GM18526 (cell line): ENCODE data around the gene PARVG.

Source experiments
- POLR2A ChIP-seq: IDR thresholded peaks from 3 replicates; pipeline ENCODE4 v1.6.1; 2011; ENCODE audit not compliant: insufficient read length; ENCODE audit errors: extremely low read depth

PARVG gene

DNA sequence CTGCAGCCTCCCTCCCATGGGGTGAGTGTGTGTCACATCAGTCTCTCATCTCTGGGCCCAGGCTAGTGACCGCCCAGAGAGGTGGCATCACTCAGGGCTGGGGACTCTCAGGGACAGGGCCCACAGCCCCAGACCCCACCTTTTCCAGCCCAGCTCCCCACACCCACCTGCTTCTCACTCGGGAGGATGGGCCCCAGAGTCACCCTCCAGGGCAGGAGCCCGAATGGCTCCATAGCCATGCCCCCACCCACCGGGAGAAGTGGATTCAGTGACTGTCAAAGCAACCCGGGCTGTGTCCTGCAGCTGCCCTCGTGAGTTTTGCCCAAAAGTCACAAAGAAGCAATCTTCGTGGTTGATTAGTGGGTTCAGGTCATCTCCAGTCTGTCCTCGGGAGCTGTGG, 26.0 kb downstream of the PARVG start:
- TF ChIP-seq POLR2A, result no peak

- TF ChIP-seq POLR2A, result no peak
Measured at GRCh38 chr22:44207173-44207980, 26.7 kb downstream of the PARVG start.

- TF ChIP-seq POLR2A, result no peak
Measured at GRCh38 chr22:44207981-44208317, 27.2 kb downstream of the PARVG start.

- no peak for TF ChIP-seq POLR2A
Measured at GRCh38 chr22:44209343-44209742, 28.6 kb downstream of the PARVG start.

- TF ChIP-seq POLR2A, result no peak
Measured at GRCh38 chr22:44210722-44211121, 30.0 kb downstream of the PARVG start.

DNA sequence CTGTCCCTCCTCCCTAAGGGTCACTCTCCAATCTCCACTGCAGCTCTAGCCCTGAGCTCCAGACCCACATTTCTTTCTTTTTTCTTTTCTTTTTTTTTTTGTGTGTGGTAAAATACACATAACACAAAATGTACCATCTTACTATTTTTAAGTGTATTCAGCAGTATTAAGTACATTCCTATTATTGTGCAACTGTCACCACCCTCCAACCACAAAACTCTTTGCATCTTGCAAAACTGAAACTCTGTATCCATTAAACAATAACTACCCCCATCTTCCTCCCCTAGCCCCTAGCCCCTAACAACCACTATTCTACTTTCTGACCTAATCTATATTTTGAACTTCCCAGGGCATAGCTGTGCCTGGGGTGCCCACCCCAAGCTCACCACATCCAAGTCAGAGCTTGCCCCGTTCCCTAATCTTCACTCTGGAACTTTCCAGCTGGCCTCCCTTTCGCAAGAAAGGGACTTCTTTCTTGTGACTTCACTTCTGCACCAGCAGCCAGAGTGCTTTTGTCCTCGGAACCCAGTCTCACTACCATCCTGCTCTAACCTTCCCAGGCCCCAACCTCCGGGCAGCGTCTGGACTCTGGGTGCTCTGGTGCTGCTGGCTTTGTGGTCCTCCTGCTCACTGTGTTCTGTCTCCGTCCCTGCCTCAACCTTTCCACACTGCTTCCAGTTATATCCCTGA, 30.7 kb downstream of the PARVG start:
- TF ChIP-seq POLR2A, result no peak

- TF ChIP-seq POLR2A, result no peak
Measured at GRCh38 chr22:44211946-44212930, 31.5 kb downstream of the PARVG start.

- no peak for TF ChIP-seq POLR2A
Measured at GRCh38 chr22:44212936-44213335, 32.2 kb downstream of the PARVG start.

DNA sequence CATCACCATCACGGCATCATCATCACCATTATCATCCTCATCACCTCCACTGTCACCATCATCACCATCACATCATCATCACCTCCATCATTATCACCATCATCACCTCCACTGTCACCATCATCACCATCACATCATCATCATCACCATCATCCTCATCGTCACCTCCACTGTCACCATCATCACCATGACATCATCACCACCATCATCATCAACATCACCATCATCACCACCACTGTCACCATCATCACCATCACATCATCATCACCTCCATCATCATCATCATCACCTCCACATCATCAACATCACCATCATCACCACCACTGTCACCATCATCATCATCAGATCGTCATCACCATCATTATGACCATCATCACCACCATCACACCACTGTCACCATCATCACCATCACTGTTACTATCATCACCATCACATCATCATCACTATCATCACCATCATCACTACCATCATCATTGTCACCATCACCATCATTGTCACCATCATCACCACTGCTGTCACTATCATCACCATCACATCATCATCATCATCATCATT, 32.8 kb downstream of the PARVG start:
- TF ChIP-seq POLR2A, result no peak

DNA sequence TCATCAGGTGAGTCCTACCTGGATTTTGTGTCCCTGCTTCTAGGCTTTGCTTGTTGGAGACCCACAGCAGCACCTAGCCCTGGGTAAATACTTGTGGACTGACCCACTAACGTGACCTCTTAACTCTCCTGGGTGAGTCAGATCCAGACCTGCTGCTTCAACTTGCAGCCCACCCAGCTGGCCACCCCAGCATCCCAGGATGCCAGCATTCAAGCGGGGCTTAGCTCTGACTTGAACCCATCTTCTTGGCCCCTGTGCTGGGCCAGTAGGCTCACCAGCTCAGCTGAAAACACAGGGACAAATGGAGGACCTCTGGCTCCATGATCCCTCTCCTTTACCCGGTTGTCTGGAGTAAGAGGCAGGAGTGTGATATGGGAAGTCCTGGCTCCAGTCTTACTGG, 33.5 kb downstream of the PARVG start:
- TF ChIP-seq POLR2A, result no peak

GRCh38 chr22:44214764-44215163, 34.0 kb downstream of the PARVG start:
- TF ChIP-seq POLR2A, result no peak

DNA sequence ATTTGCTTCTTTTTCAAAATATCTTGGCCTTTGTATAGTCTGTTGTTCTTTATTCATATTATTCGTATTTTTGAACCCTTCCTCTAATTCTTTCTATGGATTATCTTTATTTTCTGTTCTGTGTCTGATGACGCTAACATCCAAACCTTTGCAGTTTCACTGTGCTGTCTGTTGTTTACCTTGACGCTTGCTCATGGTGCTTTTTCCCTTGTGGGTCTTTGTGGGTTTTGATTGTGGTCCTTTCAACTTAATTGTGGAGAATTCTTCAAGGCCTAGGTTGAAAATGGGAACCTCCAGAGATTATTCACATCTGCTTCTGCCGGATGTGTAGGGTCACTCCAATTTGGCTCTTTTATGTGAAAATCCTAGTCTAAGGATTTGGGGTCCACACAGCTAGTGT, 34.6 kb downstream of the PARVG start:
- TF ChIP-seq POLR2A, result no peak

DNA sequence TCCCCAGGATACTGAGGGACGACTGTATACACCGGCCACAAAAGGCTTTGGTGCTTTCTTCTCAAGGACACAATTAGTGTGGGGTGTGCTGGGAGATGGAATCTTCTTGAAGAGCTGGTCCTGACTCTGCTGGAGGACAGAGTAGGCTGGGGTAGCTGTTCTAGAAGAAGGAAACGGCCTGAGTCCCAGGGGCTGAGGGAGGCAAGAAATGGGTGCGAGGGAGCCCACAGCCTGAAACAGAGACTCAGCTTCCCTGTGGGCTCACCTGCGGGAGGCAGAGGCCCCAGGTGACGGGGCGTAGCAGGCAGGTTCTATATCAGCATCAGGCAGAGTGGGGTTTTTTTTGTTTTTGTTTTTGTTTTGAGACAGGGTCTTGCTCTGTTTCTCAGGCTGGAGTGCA, 36.6 kb downstream of the PARVG start:
- no peak for TF ChIP-seq POLR2A

- no peak for TF ChIP-seq POLR2A
Measured at GRCh38 chr22:44218071-44218470, 37.3 kb downstream of the PARVG start.
